ENCODE results near the gene MAGI3. TPM values are rescaled to one million over a fixed set of nuclear protein-coding genes. Genes with fewer than 3 reads are reported as not detected.
"Not testable (repeated sequence)": the region's sequence is repeated elsewhere in the genome, so short reads cannot be mapped to it uniquely, and the experiment has no call there.

Gene MAGI3
- total RNA-seq, 3 donors from 2014 or later (not counting 1 experiment from before 2014, with no cell fraction given): 0.61 to 1.6 (median 0.66) TPM

- peaks cover 2 to 4% of the 10 kb centered on the region in 2 donors for H3K9me3 Mint-ChIP-seq
- TF ChIP-seq, protein P1, sequence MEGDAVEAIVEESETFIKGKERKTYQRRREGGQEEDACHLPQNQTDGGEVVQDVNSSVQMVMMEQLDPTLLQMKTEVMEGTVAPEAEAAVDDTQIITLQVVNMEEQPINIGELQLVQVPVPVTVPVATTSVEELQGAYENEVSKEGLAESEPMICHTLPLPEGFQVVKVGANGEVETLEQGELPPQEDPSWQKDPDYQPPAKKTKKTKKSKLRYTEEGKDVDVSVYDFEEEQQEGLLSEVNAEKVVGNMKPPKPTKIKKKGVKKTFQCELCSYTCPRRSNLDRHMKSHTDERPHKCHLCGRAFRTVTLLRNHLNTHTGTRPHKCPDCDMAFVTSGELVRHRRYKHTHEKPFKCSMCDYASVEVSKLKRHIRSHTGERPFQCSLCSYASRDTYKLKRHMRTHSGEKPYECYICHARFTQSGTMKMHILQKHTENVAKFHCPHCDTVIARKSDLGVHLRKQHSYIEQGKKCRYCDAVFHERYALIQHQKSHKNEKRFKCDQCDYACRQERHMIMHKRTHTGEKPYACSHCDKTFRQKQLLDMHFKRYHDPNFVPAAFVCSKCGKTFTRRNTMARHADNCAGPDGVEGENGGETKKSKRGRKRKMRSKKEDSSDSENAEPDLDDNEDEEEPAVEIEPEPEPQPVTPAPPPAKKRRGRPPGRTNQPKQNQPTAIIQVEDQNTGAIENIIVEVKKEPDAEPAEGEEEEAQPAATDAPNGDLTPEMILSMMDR (IDR thresholded peaks at IDR 0.05): no peak
- Histone ChIP-seq H3K4me1 (ENCODE audit: control insufficient read depth, insufficient read depth, low read length) (no peaks in the 10 kb centered on the region), H3K27ac (ENCODE audit: low read length) (no peak overlapping the region), H3K9me3 (ENCODE audit: control insufficient read depth, insufficient read depth, low read length) (no peaks in the 10 kb centered on the region), H3K27me3 (ENCODE audit: control insufficient read depth, insufficient read depth, low read length) (no peaks in the 10 kb centered on the region), H3K4me3 (ENCODE audit: low read length) (no peak overlapping the region), H3K36me3 (ENCODE audit: control insufficient read depth, insufficient read depth, low read length) (no peaks in the 10 kb centered on the region)
- no peaks in the 10 kb centered on the region for H3K4me1 Mint-ChIP-seq
- intact Hi-C loops (cut with micrococcal nuclease): no loop called here
- 100% methylated on average over 1 of the region's 1 CpG for WGBS (ENCODE audit: insufficient coverage)
- DNase-seq (no peak), ATAC-seq (no peak)
- no peak overlapping the region for H3K4me3 Mint-ChIP-seq
- H3K27me3 Mint-ChIP-seq (ENCODE audit: low read depth in 2 of 2): peaks cover 16 to 26% of the 10 kb centered on the region in 2 donors
- H3K36me3 Mint-ChIP-seq: no peaks in the 10 kb centered on the region
- no peak overlapping the region for H3K27ac Mint-ChIP-seq
Observed at GRCh38 chr1:113552244-113552643, 161.9 kb downstream of the MAGI3 start.

DNA sequence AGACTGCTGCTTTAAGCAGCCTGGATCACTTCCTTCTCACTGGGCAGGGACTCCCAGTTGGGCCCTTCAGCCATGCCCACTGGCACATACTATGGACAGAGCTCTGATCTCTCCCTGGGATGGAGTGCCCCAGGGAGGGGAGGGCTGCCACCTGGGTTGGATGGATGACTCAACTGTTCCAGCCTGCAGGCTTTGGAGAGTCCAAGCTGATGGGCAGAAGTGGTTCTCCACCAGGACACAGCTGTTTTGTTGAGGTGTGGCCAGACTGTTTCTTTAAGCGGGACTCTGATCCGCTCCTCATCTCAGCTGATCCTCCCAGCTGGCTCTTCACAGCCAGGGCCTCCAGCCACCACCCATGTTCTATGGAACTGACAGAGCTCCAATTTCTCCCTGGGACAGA is 166.9 kb downstream of the MAGI3 start:
- Histone ChIP-seq H3K4me3 (ENCODE audit: low read length) (no peak overlapping the region), H3K36me3 (ENCODE audit: control insufficient read depth, insufficient read depth, low read length) (no peaks in the 10 kb centered on the region), H3K9me3 (ENCODE audit: control insufficient read depth, insufficient read depth, low read length) (no peaks in the 10 kb centered on the region), H3K27me3 (ENCODE audit: control insufficient read depth, insufficient read depth, low read length) (no peaks in the 10 kb centered on the region), H3K4me1 (ENCODE audit: control insufficient read depth, insufficient read depth, low read length) (no peaks in the 10 kb centered on the region), H3K27ac (ENCODE audit: low read length) (no peak overlapping the region)
- no peaks in the 10 kb centered on the region for H3K36me3 Mint-ChIP-seq
- no peak overlapping the region for H3K27ac Mint-ChIP-seq
- TF ChIP-seq, protein P1 (IDR thresholded peaks at IDR 0.05): no peak
- no peak for DNase-seq
- peaks cover 14 to 26% of the 10 kb centered on the region in 2 donors for H3K27me3 Mint-ChIP-seq (ENCODE audit: low read depth in 2 of 2)
- no peaks in the 10 kb centered on the region for H3K4me1 Mint-ChIP-seq
- no peak overlapping the region for H3K4me3 Mint-ChIP-seq
- peaks cover 5 to 10% of the 10 kb centered on the region in 2 donors for H3K9me3 Mint-ChIP-seq
- 100% methylated on average over 2 of the region's 2 CpGs for WGBS (ENCODE audit: insufficient coverage)
- no peak for ATAC-seq
- intact Hi-C loops (cut with micrococcal nuclease): no loop called here

GRCh38 chr1:113565621-113566020 is 175.3 kb downstream of the MAGI3 start:
- H3K4me1 ChIP-seq (ENCODE audit: control insufficient read depth, insufficient read depth, low read length): no peaks in the 10 kb centered on the region
- Mint-ChIP-seq H3K9me3 (peaks cover 4 to 15% of the 10 kb centered on the region in 2 donors), H3K4me3 (no peak overlapping the region), H3K4me1 (no peaks in the 10 kb centered on the region), H3K27me3 (ENCODE audit: low read depth in 2 of 2) (peaks cover 0 to 8% of the 10 kb centered on the region in 2 donors), H3K27ac (no peak overlapping the region), H3K36me3 (peaks cover 18% of the 10 kb centered on the region)
- ATAC-seq: no peak
- TF ChIP-seq, protein P1 (IDR thresholded peaks at IDR 0.05): no peak
- no peak overlapping the region for H3K4me3 ChIP-seq (ENCODE audit: low read length)
- H3K27me3 ChIP-seq (ENCODE audit: control insufficient read depth, insufficient read depth, low read length): no peaks in the 10 kb centered on the region
- no peaks in the 10 kb centered on the region for H3K9me3 ChIP-seq (ENCODE audit: control insufficient read depth, insufficient read depth, low read length)
- DNase-seq: no peak
- H3K27ac ChIP-seq (ENCODE audit: low read length): no peak overlapping the region
- H3K36me3 ChIP-seq (ENCODE audit: control insufficient read depth, insufficient read depth, low read length): no peaks in the 10 kb centered on the region
- intact Hi-C loops (cut with micrococcal nuclease): no loop called here

- intact Hi-C loops (cut with micrococcal nuclease): no loop called here
- Histone ChIP-seq H3K36me3 (ENCODE audit: control insufficient read depth, insufficient read depth, low read length) (no peaks in the 10 kb centered on the region), H3K4me3 (ENCODE audit: low read length) (no peak overlapping the region), H3K27me3 (ENCODE audit: control insufficient read depth, insufficient read depth, low read length) (no peaks in the 10 kb centered on the region), H3K9me3 (ENCODE audit: control insufficient read depth, insufficient read depth, low read length) (no peaks in the 10 kb centered on the region), H3K4me1 (ENCODE audit: control insufficient read depth, insufficient read depth, low read length) (no peaks in the 10 kb centered on the region), H3K27ac (ENCODE audit: low read length) (no peak overlapping the region)
- DNase-seq (no peak), ATAC-seq (no peak)
- Mint-ChIP-seq H3K36me3 (peaks cover 18% of the 10 kb centered on the region), H3K4me3 (no peak overlapping the region), H3K27ac (no peak overlapping the region), H3K27me3 (ENCODE audit: low read depth in 2 of 2) (peaks cover 0 to 8% of the 10 kb centered on the region in 2 donors), H3K9me3 (peaks cover 8 to 12% of the 10 kb centered on the region in 2 donors), H3K4me1 (no peaks in the 10 kb centered on the region)
- TF ChIP-seq, protein P1 (IDR thresholded peaks at IDR 0.05): no peak
Observed at GRCh38 chr1:113567427-113567826, 177.1 kb downstream of the MAGI3 start.

- H3K9me3 Mint-ChIP-seq; ATAC-seq; intact Hi-C loops (cut with micrococcal nuclease); H3K27me3 ChIP-seq (ENCODE audit: control insufficient read depth, insufficient read depth, low read length); DNase-seq; H3K4me1 ChIP-seq (ENCODE audit: control insufficient read depth, insufficient read depth, low read length); H3K4me1 Mint-ChIP-seq; H3K4me3 ChIP-seq (ENCODE audit: low read length); H3K36me3 ChIP-seq (ENCODE audit: control insufficient read depth, insufficient read depth, low read length); H3K4me3 Mint-ChIP-seq; H3K27ac Mint-ChIP-seq; H3K27ac ChIP-seq (ENCODE audit: low read length); H3K9me3 ChIP-seq (ENCODE audit: control insufficient read depth, insufficient read depth, low read length); H3K36me3 Mint-ChIP-seq: not testable (repeated sequence)
- H3K27me3 Mint-ChIP-seq (ENCODE audit: low read depth in 2 of 2): peaks cover 9 to 15% of the 10 kb centered on the region in 2 donors
- 94% methylated on average over 6 of the region's 6 CpGs for WGBS (ENCODE audit: insufficient coverage)
Observed at GRCh38 chr1:113575744-113576260, 185.5 kb downstream of the MAGI3 start.

All from natural killer cell (primary cell).